Cardiac muscle cell (in vitro differentiated cells and primary cell): Measurements from ENCODE around the gene TBC1D32. TPM values are rescaled to one million over a fixed set of nuclear protein-coding genes. Genes with fewer than 3 reads are reported as not detected.
"Not testable (repeated sequence)": the region's sequence is repeated elsewhere in the genome, so short reads cannot be mapped to it uniquely, and the experiment has no call there.

Experiments
- DNase-seq, 2 donors: peaks; one replicate each; pipeline versions ENCODE4 v3.0.0 to v3.0.0-alpha.2; 2010 to 2017; ENCODE audit warnings: low read depth in 1 of 2, low spot score in 1 of 2
- H3K27ac ChIP-seq: fragments of 200-600 bp; sonication (generic); 2 replicates; pipeline ENCODE4 v1.5.1; 2016
- H3K27me3 ChIP-seq: fragments of 200-600 bp; sonication (generic); 2 replicates; pipeline ENCODE4 v1.6.0; 2016; ENCODE audit warnings: control low read depth
- H3K36me3 ChIP-seq: fragments of 200-600 bp; sonication (generic); 2 replicates; pipeline ENCODE4 v1.5.1; 2016; ENCODE audit warnings: control low read depth
- H3K4me1 ChIP-seq: fragments of 200-600 bp; sonication (generic); 2 replicates; pipeline ENCODE4 v1.8.1; 2017; ENCODE audit warnings: low read depth, mild to moderate bottlenecking, mixed run types
- H3K4me3 ChIP-seq: fragments of 200-600 bp; sonication (generic); 2 replicates; pipeline ENCODE4 v1.5.1; 2016; ENCODE audit warnings: mild to moderate bottlenecking
- H3K9me3 ChIP-seq: fragments of 200-600 bp; sonication (generic); 2 replicates; pipeline ENCODE4 v1.5.1; 2017; ENCODE audit warnings: low read depth, mild to moderate bottlenecking, control low read depth
- polyA plus RNA-seq: library from polyadenylated mRNA; unstranded; fragments of >200 nt; fragmentation: Nextera tagmentation; extraction: Ambion mirVana; gene quantifications from 2 replicates; pipeline ENCODE4 v1.2.1, GENCODE V29; 2016
- total RNA-seq: library from RNA; depleted of rRNA; stranded (reverse); fragments of >200 nt; gene quantifications from 2 replicates; pipeline ENCODE4 v1.2.3, GENCODE V29; 2016
- TF ChIP-seq, protein P1 (sequence below): IDR thresholded peaks from 2 replicates; pipeline ENCODE4 v1.5.1; 2012; ENCODE audit warnings: low read depth, mild to moderate bottlenecking, low read length

TBC1D32 gene
- total and polyA plus RNA-seq, 2 experiments from 2014 or later: 4.4 to 6.9 TPM

DNA sequence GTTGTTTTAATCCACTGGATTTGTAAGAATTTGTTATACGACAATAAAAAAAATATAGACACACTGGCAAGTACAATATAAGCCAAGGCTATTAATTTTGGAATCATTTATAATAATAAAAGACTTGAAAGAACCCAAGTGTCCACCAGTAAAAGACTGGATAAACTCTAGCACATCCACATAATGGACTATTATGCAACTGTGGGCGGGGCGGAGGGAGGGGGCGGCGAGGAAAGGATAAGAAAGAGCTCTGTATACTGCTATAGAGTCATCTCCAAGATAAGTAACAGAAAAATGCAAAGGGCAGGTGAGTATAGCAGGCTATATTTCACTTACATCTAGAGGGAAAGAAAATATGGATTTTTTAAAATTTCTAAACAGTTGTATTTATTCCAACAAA is 123.3 kb downstream of the TBC1D32 start:
- Histone ChIP-seq H3K9me3 (no peaks in the 10 kb centered on the region), H3K36me3 (no peaks in the 10 kb centered on the region), H3K4me1 (no peaks in the 10 kb centered on the region), H3K27me3 (no peaks in the 10 kb centered on the region), H3K4me3 (no peak overlapping the region), H3K27ac (no peak overlapping the region)
- no peak for DNase-seq
- TF ChIP-seq, protein P1, sequence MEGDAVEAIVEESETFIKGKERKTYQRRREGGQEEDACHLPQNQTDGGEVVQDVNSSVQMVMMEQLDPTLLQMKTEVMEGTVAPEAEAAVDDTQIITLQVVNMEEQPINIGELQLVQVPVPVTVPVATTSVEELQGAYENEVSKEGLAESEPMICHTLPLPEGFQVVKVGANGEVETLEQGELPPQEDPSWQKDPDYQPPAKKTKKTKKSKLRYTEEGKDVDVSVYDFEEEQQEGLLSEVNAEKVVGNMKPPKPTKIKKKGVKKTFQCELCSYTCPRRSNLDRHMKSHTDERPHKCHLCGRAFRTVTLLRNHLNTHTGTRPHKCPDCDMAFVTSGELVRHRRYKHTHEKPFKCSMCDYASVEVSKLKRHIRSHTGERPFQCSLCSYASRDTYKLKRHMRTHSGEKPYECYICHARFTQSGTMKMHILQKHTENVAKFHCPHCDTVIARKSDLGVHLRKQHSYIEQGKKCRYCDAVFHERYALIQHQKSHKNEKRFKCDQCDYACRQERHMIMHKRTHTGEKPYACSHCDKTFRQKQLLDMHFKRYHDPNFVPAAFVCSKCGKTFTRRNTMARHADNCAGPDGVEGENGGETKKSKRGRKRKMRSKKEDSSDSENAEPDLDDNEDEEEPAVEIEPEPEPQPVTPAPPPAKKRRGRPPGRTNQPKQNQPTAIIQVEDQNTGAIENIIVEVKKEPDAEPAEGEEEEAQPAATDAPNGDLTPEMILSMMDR: no peak

DNA sequence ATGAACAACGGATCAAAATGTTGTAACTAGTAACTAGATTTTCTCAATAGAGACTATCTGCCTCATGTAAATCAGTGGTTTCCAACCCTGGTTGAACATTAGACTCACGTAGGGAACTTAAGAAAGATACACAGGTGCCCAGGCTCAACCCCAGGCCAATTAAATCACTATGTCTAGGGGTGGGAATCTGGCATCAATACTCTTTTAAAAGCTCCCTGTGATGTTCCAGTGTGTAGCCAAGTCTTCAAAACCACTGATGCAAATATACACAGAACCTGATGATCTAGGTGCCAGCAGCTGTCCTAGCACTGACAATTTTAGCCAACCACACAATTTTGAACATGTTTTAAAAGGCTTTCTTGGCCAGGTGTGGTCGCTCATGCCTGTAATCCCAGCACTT is 128.7 kb downstream of the TBC1D32 start:
- TF ChIP-seq, protein P1: no peak
- Histone ChIP-seq H3K4me3 (no peak overlapping the region), H3K4me1 (no peaks in the 10 kb centered on the region), H3K27ac (no peak overlapping the region), H3K36me3 (no peaks in the 10 kb centered on the region), H3K27me3 (no peaks in the 10 kb centered on the region), H3K9me3 (no peaks in the 10 kb centered on the region)
- no peak for DNase-seq

DNA sequence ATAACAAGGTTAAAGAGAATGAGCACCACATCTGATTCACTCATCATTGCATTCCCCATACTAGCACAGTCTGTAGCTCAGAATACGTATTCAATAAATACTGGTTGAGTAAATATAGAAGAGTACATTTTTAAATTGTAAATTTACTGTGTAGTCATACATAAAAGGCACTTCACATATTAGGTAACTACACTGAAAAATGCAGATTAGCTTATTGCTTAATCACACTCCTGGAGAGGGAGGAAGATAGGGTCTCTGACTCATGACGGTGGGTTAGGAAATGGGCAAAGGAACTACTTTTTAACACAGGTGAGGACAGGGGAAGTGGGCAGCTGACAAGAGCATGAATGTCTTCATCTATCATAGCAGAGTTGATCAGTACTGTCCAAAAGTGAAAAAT is 133.2 kb downstream of the TBC1D32 start:
- TF ChIP-seq, protein P1: no peak
- Histone ChIP-seq H3K27me3 (no peaks in the 10 kb centered on the region), H3K36me3 (no peaks in the 10 kb centered on the region), H3K9me3 (no peaks in the 10 kb centered on the region), H3K4me3 (no peak overlapping the region), H3K4me1 (no peaks in the 10 kb centered on the region), H3K27ac (no peak overlapping the region)
- DNase-seq: peak in 1 of 2 donors; percentile 15

DNA sequence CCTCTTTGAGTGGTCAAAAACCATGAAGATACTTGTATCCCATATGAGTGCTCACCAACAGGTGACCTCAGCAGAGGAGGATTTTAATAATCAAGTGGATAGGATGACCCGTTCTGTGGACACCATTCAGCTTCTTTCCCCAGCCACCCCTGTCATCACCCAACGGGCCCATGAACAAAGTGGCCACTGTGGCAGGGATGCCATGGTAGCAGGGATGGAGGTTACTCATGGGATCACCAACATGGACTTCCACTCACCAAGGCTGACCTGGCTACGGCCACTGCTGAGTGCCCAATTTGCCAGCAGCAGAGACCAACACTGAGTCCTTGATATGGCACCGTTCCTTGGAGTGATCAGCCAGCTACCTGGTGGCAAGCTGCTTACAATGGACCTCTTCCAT is 138.2 kb downstream of the TBC1D32 start:
- H3K27me3 ChIP-seq, H3K4me3 ChIP-seq, DNase-seq, H3K36me3 ChIP-seq, H3K9me3 ChIP-seq, H3K27ac ChIP-seq, H3K4me1 ChIP-seq: not testable (repeated sequence)

DNA sequence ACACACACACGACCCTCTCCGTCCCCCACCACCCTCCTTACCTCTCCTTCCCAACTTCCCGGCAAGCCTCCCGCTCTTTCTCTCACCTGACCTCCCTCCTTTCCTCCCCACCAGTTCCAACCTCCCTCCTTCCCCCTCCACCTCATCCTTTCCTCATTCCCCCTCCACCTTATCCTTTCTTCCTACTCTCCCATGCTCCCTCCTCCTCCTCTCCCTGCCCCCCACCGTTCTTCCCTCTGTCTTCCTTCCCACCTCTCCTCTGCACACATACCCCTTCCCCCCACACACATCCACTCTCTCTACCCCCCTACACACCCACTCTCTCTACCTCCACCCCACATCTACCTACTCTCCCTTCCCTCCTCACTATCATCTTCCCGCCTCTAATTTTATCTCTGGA is 144.2 kb downstream of the TBC1D32 start:
- H3K9me3 ChIP-seq: no peaks in the 10 kb centered on the region
- no peaks in the 10 kb centered on the region for H3K27me3 ChIP-seq
- H3K4me1 ChIP-seq: peaks cover 8% of the 10 kb centered on the region
- no peak for DNase-seq
- no peaks in the 10 kb centered on the region for H3K36me3 ChIP-seq
- no peak overlapping the region for H3K27ac ChIP-seq
- H3K4me3 ChIP-seq: no peak overlapping the region
- TF ChIP-seq, protein P1: no peak

DNA sequence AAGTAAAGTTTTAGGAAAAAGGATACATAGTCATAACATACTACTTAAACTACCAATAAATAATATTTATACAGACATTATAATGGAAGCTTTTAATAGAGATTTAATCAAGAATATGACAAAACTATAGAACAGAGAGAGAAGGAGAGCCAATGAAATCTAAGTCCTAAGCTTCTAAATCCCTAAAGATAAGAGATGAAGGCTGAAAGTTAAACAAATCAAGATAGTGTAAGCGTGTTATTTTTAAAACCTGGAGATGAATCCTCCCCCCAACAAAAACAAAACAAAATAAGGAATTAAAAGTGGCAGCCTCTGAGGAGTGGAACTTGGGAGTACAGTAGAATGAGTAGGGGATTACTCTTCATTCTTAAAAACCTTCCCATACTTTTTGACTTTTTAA is 145.9 kb downstream of the TBC1D32 start:
- DNase-seq: no peak
- no peaks in the 10 kb centered on the region for H3K36me3 ChIP-seq
- H3K4me1 ChIP-seq: peaks cover 8% of the 10 kb centered on the region
- H3K27me3 ChIP-seq: no peaks in the 10 kb centered on the region
- TF ChIP-seq, protein P1: no peak
- H3K4me3 ChIP-seq: no peak overlapping the region
- H3K27ac ChIP-seq: no peak overlapping the region
- no peaks in the 10 kb centered on the region for H3K9me3 ChIP-seq
